DMS79 (cell line): ENCODE data around the gene SPACA4.

Experiments
- DNase-seq: peaks from one replicate; lab custom pipeline; 2025; lab: John Stamatoyannopoulos, UW

SPACA4 gene

DNA sequence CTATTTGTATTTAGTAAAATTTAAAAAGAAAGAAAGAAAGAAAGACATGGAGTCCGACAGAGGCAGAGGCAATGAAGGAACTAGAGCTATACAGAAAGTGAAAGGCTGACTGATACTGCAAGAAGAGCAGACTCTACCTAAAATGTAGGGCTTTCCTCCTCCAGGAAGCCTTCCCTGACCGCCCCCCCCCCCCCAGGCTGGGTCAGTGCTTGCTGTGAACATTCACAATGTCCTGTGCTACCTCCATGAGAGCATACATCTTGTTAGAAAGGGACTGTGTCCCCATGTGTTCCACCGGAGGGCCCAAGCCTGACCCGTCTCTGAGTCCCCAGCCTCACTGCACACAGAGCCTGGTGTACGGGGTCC is 45.1 kb downstream of the SPACA4 start:
- no peak for DNase-seq

DNA sequence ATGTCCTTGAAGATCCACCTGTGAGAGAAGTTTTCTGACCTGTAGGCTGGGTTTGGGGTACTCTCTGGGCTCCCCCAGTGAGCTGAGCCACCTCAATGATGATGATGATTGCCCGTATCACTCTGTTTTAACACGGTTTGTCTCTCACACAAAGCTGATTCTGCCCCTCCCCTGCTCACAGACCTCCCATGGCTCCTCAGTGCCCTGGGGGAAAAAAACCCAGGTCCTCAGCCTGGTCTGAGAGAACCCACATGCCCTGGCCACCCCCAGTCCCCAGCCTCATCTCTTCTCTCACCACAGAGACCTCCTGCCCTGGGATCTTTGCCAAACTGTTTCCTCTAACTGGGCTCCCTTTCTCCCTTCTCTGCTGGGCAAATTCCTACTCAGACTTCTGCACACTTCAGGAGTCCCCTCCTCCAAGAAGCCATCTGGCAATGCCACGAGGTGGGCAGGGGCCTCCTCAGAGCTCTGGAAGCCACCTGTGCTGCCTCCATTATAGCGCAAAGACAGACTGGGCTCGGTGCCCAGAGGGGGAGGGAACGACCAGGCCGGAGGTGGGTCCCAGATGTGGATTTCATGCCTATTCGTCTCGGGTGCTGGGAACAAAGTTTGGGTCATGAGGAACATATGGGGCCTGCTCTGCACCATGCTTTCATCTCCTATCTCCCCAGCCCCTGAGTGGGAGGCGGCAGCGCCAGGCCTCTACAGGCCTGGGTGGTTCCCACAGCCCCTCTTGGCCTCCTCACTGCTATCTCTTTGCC is 47.9 kb downstream of the SPACA4 start:
- DNase-seq = no peak

DNA sequence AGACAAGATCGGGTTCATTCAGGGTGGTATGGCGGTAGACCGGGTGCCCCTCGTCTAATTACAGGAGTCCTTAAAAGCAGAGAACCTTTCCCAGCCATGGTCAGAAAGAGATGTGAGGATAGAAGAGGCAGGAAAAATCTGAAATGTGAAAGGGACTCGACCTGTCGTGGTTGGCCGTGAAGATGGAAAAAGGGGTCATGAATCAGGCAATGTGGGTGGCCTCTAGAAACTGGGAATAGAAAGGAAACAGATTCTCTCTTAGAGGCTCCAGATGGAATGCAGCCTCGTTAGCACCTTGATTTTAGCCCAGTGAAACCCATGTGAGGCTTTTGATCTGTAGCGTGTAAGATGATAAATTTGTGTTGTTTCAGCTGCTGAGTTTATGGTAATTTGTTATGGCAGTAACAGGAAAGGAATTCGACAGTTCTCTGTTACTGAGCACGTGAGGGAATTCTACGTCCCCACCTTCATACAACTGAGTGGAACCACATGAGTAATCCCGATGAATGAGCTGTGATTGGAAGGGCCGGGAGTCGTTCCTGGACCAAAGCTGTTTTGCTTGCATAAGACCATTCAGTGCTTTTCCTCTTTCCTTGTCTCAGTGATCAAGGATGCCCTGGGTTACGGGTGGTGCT is 50.4 kb downstream of the SPACA4 start:
- no peak for DNase-seq
